Hepatocyte (in vitro differentiated cells): Measurements from ENCODE around the gene CDH22. TPM values are rescaled to one million over a fixed set of nuclear protein-coding genes. Genes with fewer than 3 reads are reported as not detected.

Experiments used
- DNase-seq: peaks from one replicate; pipeline ENCODE4 v3.0.0-alpha.2; 2016; ENCODE audit warnings: low spot score
- H2AFZ ChIP-seq: fragments of 200-600 bp; sonication (generic); 2 replicates; pipeline ENCODE4 v1.6.0; 2016; ENCODE audit warnings: antibody characterized with exemption, mild to moderate bottlenecking
- H3K27ac ChIP-seq: fragments of 200-600 bp; sonication (generic); 2 replicates; pipeline ENCODE4 v1.5.1; 2016; ENCODE audit warnings: mild to moderate bottlenecking
- H3K27me3 ChIP-seq: fragments of 200-600 bp; sonication (generic); 2 replicates; pipeline ENCODE4 v1.6.1; 2016
- H3K36me3 ChIP-seq: fragments of 200-600 bp; sonication (generic); replicated peaks from 2 replicates; pipeline ENCODE4 v1.5.1; 2016; ENCODE audit warnings: low read depth; ENCODE audit not compliant: insufficient read depth
- H3K4me1 ChIP-seq: fragments of 200-600 bp; sonication (generic); 2 replicates; pipeline ENCODE4 v1.5.1; 2016; ENCODE audit warnings: mild to moderate bottlenecking, moderate library complexity; ENCODE audit not compliant: insufficient read depth
- H3K4me2 ChIP-seq: fragments of 200-600 bp; sonication (generic); 2 replicates; pipeline ENCODE4 v1.6.0; 2016
- H3K4me3 ChIP-seq: fragments of 200-600 bp; sonication (generic); 2 replicates; pipeline ENCODE4 v1.5.1; 2016; ENCODE audit warnings: mild to moderate bottlenecking
- H3K79me2 ChIP-seq: fragments of 200-600 bp; sonication (generic); 2 replicates; pipeline ENCODE4 v1.6.0; 2017; ENCODE audit warnings: mild to moderate bottlenecking
- H3K9me2 ChIP-seq: fragments of 200-600 bp; sonication (generic); replicated peaks from 2 replicates; pipeline ENCODE4 v1.6.0; 2017; ENCODE audit warnings: mild to moderate bottlenecking; ENCODE audit not compliant: insufficient read depth
- H3K9me3 ChIP-seq: fragments of 200-600 bp; sonication (generic); 2 replicates; pipeline ENCODE4 v1.5.1; 2016; ENCODE audit warnings: low read depth, mild to moderate bottlenecking
- H4K20me1 ChIP-seq: fragments of 200-600 bp; sonication (generic); 2 replicates; pipeline ENCODE4 v1.6.0; 2016; ENCODE audit warnings: mild to moderate bottlenecking; ENCODE audit not compliant: insufficient read depth, poor library complexity, severe bottlenecking
- EZH2 ChIP-seq: fragments of 200-600 bp; sonication (generic); IDR thresholded peaks from 2 replicates; pipeline ENCODE4 v1.6.1; 2016; ENCODE audit warnings: antibody characterized with exemption, mild to moderate bottlenecking, borderline replicate concordance
- EZH2phosphoT487 ChIP-seq: fragments of 200-600 bp; sonication (generic); IDR thresholded peaks from one replicate; pipeline ENCODE4 v1.6.1; 2018; ENCODE audit warnings: antibody characterized with exemption, mild to moderate bottlenecking, low read depth, moderate library complexity; ENCODE audit not compliant: unreplicated experiment, severe bottlenecking
- WGBS: methylation state at CpG from one replicate; pipeline ENCODE4 v1.1.6; 2016; ENCODE audit warnings: low lambda C conversion rate; ENCODE audit errors: missing lambda C conversion rate; 5-methylcytosine and 5-hydroxymethylcytosine counted together
- polyA plus RNA-seq: library from polyadenylated mRNA; unstranded; fragments of >200 nt; fragmentation: Nextera tagmentation; extraction: Ambion mirVana; gene quantifications from 2 replicates; pipeline ENCODE4 v1.2.1, GENCODE V29; 2016
- total RNA-seq: library from RNA; depleted of rRNA; stranded (reverse); fragments of >200 nt; gene quantifications from 2 replicates; pipeline ENCODE4 v1.2.3, GENCODE V29; 2014
- TF ChIP-seq, protein P1 (sequence below): fragments of 200-600 bp; sonication (generic); IDR thresholded peaks from 2 replicates; pipeline ENCODE4 v1.5.1; 2016; ENCODE audit warnings: antibody characterized with exemption, mild to moderate bottlenecking; ENCODE audit not compliant: poor library complexity

CDH22 gene
- total and polyA plus RNA-seq, 2 experiments from 2014 or later, result not detected

DNA sequence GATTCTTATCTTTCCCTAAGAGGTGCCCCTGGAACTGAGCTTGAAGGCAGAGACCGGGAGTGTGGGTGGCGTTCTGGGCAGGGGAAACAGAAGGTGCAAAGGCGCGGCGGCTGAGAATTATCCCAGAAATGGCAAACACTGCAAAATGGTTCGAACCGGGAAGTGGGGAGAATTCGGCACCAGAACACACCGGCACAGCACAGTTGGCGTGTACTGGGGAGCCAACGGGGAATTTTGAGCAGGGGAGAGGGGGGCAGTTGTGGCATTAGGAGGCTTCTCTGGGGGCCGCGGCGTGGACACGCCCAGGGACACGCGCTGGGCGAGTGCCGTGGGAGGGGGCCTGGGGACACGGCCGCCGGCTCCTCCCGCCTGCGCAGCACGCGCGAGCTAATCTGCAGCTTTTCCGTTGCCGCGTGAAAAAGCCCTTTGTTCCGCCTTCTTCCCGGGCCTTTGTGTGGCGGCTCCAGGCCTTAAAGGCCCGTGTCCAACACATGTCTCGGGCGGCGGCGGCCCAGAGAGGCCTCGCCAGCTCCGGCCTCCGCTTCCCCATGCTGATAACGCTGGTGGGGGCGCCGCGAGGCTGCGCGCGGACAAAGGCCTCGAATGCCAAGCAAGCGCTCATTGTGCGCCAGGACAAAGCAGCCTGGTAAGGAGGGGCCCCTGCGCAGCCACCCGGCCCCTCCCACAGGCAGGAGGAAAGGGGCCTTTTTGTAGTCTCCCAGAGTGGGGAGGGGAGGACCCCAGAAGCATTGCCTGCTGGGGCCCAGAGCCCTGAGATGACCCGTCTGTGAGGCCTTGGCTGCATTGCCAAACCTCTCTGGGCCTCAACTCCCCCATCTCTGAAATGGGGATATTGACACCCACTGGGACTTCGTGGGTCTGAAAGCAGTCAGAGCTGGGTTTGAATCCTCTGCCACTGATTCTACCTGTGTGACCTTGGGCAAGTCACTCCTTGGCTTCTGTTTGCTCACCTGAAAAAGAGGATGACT is 107.4 kb downstream of the CDH22 start:
- TF ChIP-seq EZH2 (no peak), EZH2phosphoT487 (no peak)
- TF ChIP-seq, protein P1, sequence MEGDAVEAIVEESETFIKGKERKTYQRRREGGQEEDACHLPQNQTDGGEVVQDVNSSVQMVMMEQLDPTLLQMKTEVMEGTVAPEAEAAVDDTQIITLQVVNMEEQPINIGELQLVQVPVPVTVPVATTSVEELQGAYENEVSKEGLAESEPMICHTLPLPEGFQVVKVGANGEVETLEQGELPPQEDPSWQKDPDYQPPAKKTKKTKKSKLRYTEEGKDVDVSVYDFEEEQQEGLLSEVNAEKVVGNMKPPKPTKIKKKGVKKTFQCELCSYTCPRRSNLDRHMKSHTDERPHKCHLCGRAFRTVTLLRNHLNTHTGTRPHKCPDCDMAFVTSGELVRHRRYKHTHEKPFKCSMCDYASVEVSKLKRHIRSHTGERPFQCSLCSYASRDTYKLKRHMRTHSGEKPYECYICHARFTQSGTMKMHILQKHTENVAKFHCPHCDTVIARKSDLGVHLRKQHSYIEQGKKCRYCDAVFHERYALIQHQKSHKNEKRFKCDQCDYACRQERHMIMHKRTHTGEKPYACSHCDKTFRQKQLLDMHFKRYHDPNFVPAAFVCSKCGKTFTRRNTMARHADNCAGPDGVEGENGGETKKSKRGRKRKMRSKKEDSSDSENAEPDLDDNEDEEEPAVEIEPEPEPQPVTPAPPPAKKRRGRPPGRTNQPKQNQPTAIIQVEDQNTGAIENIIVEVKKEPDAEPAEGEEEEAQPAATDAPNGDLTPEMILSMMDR, result no peak
- peaks cover 35% of the 10 kb centered on the region for H3K27me3 ChIP-seq
- no peaks in the 10 kb centered on the region for H3K9me2 ChIP-seq
- 92% methylated on average over 49 of the region's 55 CpGs for WGBS
- H3K27ac ChIP-seq, result no peak overlapping the region
- no peaks in the 10 kb centered on the region for H3K9me3 ChIP-seq
- no peak overlapping the region for H3K4me2 ChIP-seq
- H3K4me3 ChIP-seq, result no peak overlapping the region
- no peaks in the 10 kb centered on the region for H3K79me2 ChIP-seq
- H2AFZ ChIP-seq, result no peak overlapping the region
- H3K36me3 ChIP-seq, result no peaks in the 10 kb centered on the region
- H4K20me1 ChIP-seq, result no peaks in the 10 kb centered on the region
- no peaks in the 10 kb centered on the region for H3K4me1 ChIP-seq
- no peak for DNase-seq

DNA sequence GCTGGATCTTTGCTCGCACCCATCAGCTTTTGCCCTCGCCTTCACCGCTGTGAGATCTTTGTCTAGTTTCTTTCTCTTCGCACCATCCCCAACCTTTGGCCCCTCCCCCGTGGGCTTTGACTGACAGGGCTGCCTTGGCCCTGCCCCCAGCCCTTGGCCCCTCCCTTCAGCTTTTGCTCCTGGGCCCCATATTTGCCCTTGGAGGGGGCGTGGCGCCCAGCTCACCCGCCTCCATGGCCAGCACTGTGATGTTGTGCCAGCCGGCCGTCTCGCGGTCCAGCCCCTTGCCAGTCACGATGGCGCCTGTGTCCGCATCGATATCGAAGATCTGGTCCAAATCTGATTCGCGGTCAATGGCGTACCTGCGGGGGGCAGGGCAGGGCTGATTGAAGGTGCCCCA is 109.1 kb downstream of the CDH22 start:
- Histone ChIP-seq H3K4me2 (no peak overlapping the region), H3K27me3 (peaks cover 29% of the 10 kb centered on the region), H2AFZ (no peak overlapping the region)

DNA sequence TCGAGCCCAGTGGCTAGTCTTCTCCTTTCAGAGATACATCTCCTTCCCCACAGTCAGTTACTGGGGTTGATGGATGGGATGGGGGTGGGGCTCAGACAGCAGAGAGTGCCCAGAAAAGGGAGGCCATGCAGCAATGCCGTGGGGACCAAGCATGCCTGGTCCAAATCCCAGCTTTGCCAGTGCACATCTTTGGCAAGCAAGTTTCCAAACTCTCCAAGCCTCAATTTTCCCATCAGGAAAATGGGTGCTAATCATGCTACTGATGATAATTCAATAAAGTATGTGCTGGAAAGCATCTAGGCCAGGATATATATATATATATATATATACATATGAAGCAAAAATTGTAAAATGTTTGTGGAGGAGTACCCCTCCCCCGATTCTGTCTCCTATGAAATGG is 111.3 kb downstream of the CDH22 start:
- WGBS, result 74% methylated on average over 3 of the region's 3 CpGs
- Histone ChIP-seq H3K36me3 (no peaks in the 10 kb centered on the region), H3K27me3 (peaks cover 19% of the 10 kb centered on the region)

More for the DNA sequence above, 109.1 kb downstream of the CDH22 start:
- TF ChIP-seq, protein P1, result no peak
- TF ChIP-seq EZH2, result no peak
- no peak for TF ChIP-seq EZH2phosphoT487
- H4K20me1 ChIP-seq, result no peaks in the 10 kb centered on the region
- DNase-seq, result no peak
- H3K9me3 ChIP-seq, result no peaks in the 10 kb centered on the region
- WGBS, result 33% methylated on average over 12 of the region's 21 CpGs
- no peaks in the 10 kb centered on the region for H3K36me3 ChIP-seq
- H3K9me2 ChIP-seq, result no peaks in the 10 kb centered on the region
- H3K4me3 ChIP-seq, result no peak overlapping the region
- no peaks in the 10 kb centered on the region for H3K4me1 ChIP-seq
- no peak overlapping the region for H3K27ac ChIP-seq
- H3K79me2 ChIP-seq, result no peaks in the 10 kb centered on the region

More for the DNA sequence above, 111.3 kb downstream of the CDH22 start:
- H2AFZ ChIP-seq, result no peak overlapping the region
- H3K4me2 ChIP-seq, result no peak overlapping the region
- no peak overlapping the region for H3K4me3 ChIP-seq
- no peaks in the 10 kb centered on the region for H3K4me1 ChIP-seq
- no peaks in the 10 kb centered on the region for H3K9me2 ChIP-seq
- no peaks in the 10 kb centered on the region for H4K20me1 ChIP-seq
- H3K27ac ChIP-seq, result no peak overlapping the region
- TF ChIP-seq EZH2 (no peak), EZH2phosphoT487 (no peak)
- TF ChIP-seq, protein P1, result no peak
- H3K9me3 ChIP-seq, result no peaks in the 10 kb centered on the region
- H3K79me2 ChIP-seq, result no peaks in the 10 kb centered on the region
- no peak for DNase-seq
